ENCODE measurements around the gene GOLGA8S.
"Not testable (repeated sequence)": the region's sequence is repeated elsewhere in the genome, so short reads cannot be mapped to it uniquely, and the experiment has no call there.

The GOLGA8S gene

DNA sequence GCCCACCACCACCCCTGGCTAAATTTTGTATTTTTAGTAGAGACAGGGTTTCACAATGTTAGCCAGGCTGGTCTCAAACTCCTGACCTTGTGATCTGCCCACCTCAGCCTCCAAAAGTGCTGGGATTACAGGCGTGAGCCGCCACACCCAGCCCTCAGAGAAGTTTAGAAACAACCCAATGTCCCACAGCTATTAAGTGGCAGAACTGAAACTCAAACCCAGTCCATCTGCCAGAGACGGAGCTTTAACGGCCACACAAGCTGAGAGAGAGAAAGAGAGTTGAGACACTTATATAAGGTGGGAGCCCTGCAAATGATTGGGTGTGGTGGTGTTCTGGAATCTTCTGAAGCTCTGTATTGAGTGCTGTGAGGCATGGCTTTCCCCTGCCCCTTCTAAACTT lies 43.8 kb downstream of the GOLGA8S start:
- DNase-seq, result not testable (repeated sequence)

DNA sequence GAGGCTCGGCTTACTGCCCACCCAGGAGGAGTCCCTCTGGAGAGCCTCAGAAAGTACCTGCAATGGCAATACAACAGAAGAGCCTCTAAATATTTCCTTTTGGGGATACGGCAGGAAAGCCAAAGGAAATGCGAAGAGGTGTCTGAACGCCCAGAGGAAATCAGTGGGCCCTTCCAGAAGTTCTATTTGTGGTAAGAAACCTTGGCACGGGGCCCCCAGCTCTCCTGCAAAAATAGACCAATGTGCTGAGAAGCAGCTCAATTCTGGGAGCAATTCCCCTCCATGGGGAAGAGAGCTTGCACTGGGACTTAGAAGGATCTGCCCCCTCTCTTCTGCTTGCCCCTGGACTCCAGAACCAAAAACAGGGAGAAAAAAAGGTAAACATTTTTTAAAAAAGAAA lies 44.7 kb downstream of the GOLGA8S start:
- not testable (repeated sequence) for DNase-seq

DNA sequence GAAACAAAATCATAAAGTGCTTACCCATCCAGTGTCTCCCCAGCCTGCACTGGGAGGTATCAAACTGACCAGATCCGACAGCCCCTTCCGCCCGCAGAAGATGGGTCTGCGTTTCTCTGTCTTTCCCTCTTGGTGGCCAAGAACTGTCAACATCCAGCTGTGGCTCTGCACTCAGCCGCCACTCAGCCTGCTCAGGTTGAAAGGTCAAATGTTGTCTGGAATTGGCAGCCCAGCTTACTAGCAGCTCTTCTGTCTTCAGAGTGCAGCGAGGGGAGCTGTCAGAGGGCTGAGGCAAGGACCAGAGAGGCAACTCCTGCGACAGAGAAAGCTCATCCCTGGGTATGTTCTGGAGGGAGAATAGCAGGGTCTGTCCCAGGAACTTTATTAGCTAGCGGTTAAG lies 47.1 kb downstream of the GOLGA8S start:
- DNase-seq, result no peak

DNA sequence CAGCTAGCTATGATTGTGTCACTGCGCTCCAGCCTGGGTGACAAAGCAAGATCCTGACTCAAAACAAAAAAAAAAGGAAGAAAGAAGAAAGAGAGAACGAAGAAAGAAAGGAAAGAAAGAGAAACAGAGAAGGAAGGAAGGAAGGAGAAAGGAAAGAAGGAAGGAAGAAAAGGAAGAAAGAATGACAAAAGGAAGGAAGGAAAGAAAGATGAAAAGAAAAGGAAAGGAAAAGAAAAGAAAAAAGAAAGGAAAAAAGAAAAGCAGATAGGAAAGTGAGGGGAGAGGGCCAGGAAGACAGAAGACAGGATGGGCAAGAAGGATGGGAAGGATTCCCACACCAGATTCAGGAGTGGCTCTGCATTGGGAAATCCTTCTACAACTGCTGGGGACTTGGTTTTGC lies 47.6 kb downstream of the GOLGA8S start:
- no peak for DNase-seq

DNA sequence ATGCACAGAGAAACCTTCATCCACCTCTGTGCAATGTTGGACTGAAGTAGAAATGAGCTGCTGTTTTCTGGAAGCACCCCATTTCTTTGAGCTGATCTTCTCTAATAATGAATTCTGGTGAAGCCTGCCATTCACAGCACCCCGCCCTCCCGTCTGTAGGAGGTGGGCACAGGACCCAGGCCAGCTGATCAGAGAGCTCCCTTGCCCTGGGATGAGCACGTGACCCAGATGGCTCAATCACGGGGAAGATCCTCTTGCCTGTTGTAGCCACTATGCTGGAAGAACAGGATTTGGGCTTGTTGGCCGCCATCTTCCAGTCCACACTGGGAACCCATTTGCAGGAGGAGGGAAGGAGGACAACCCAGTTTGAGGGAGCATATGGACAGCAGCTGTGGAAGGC lies 48.0 kb downstream of the GOLGA8S start:
- no peak for DNase-seq

DNA sequence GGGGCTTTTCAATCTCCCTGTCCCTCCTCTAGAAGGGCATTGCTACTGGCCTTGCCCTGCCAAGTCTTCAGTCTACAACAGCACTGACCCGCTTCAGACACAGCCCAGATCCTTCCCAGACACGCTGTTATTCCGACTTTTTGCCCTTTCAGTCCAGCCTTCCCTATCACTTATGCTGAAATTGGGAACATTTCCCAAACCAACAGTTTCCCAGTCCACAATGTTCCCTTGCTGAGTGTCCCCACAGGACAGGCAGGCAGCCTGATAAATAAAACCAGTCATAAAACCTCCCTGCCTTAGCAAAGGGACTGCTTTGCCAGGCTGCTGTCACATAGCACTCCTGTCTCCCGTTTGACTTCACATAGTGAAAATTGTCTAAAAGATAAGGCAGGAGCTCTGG lies 49.0 kb downstream of the GOLGA8S start:
- no peak for DNase-seq

DNA sequence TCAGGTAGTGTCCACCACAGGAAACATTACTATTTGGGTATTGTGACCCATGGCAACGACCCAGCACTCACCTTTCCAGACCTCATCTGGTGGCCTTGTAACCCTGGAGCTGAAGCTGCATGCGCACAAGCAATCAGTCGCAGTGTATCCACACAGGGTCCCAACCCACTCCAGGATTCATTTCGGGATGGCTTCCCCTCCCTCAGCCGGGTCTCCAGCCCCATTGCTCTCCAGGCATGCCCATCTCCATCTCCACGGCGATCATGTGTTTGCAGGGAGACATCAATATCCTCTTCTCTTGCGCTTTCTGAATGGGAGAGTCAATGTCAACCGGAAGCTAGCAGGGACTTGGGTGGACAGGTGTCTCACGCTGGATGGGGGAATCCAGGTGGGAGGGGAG lies 57.3 kb downstream of the GOLGA8S start:
- DNase-seq, result no peak

DNA sequence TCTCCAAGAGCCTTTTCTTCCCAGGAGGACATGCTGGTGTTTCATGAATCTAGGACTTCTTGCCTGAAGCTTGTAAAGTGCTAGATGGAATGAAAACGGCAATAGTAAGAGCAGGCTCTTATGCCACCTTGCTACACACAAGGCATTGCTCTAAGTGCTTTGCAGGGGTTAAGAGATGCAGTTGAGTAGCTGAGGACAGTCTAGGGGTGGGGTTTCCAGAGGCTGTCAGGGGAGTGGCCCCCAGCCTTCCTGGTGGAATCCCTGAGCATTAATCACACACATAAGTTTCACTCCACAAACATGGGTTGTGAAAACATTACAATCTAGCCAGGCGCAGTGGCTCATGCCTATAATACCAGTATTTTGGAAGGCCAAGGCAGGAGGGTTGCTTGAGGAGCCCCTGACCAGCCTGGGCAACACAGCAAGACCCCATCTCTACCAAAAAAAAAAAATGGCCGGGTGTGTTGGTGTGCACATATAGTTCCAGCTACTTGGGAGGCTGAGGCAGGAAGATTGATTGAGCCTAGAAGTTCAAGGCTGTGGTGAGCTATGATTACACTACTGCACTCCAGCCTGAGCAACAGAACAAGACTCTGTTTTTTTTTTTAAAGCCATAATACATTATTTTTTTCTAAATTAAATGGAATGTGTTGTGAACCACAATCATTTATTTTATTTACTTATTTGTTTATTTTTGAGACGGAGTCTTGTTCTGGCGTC lies 58.5 kb downstream of the GOLGA8S start:
- DNase-seq, result not testable (repeated sequence)

Data from NCI-H187 treated with DMSO at 0.1 percent for 48 hours (cell line).